Measurements from ENCODE around the gene DUSP22.

DUSP22 gene

DNA sequence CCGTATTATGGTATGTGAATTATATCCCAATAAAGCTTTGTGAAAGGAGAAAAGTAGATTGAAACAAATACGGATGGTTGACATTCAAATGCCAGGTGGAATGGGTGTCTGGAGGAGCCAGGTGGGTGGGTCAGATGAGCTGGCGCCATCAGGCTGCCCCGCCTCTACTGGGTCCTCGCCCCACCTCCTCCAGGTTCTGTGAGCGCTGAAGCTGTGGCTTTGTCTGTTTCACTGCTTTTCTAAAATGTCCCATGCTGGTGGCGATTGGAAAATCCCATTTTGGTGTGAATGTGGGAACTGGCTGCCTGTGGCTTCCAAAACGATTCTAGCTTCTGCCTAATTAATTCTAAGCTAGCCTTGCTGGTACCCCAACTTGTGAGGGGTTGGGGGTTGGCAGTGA is 16.5 kb downstream of the DUSP22 start:
- no peak for DNase-seq (ENCODE audit: low read depth in 4 of 4, low spot score in 1 of 4)

- no peak for DNase-seq (ENCODE audit: low read depth in 4 of 4, low spot score in 1 of 4)
Measured at GRCh38 chr6:309947-310346, 17.7 kb downstream of the DUSP22 start.

DNA sequence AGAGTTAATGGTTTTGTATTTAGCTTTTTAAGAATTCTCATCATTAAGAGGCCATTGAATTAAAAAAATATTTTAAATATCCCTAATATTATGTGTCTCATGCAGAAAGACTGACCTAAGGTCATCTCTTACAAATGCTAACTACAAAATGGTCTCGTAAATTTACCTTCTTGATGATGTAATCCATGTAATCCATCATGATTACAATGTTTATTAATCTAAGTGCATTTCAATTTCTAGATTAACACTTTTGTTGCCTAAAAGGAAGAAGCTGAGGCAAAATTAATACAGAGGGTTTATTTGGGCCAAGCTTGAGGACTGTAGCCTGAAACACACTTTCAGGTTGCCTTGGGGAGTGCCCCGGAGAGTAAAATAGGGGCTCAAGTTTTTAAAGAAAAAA is 18.4 kb downstream of the DUSP22 start:
- no peak for DNase-seq (ENCODE audit: low read depth in 4 of 4, low spot score in 1 of 4)

- no peak for DNase-seq (ENCODE audit: low read depth in 4 of 4, low spot score in 1 of 4)
Measured at GRCh38 chr6:311679-312220, 19.5 kb downstream of the DUSP22 start.

DNA sequence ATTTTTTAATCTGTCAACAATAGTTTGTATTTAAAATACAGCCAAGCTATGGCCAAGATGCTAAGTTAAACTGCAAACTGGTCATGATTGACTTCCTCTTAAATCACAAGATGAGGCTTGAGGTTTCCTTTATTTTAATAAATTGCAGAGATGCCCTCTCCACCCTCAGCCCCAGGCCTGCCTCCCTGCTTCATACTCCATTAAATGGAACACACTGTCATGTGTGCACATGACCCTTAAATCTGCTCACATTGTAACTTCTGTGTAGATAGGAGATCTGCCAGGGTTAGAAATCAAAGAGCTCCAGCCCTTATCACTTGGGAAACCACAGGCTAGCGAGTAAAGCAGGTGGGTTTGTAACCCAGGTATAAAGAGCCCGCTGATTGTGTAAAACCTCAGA is 20.8 kb downstream of the DUSP22 start:
- DNase-seq (ENCODE audit: low read depth in 4 of 4, low spot score in 1 of 4): no peak

DNA sequence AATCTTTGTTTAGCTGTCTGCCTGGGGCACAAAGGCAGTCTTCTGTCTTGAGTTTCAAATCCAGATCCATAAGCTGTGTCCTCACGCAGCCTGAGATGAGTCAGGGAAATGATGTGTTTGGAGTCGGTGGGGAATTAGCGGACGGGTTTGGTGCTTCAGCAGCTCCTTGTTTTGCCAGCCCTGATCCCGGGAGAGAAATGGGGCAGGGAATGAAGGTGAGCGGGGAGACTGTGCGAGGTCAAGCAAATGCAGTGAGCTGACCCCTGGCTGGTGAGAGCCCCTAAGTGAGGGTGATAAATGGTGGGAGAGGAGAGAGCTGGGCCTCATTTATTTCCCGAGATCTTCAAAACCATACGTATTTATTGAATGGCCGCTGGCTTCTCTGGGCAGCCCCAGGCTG is 21.6 kb downstream of the DUSP22 start:
- no peak for DNase-seq (ENCODE audit: low read depth in 4 of 4, low spot score in 1 of 4)

GRCh38 chr6:314377-314776 is 22.1 kb downstream of the DUSP22 start:
- no peak for DNase-seq (ENCODE audit: low read depth in 4 of 4, low spot score in 1 of 4)

DNA sequence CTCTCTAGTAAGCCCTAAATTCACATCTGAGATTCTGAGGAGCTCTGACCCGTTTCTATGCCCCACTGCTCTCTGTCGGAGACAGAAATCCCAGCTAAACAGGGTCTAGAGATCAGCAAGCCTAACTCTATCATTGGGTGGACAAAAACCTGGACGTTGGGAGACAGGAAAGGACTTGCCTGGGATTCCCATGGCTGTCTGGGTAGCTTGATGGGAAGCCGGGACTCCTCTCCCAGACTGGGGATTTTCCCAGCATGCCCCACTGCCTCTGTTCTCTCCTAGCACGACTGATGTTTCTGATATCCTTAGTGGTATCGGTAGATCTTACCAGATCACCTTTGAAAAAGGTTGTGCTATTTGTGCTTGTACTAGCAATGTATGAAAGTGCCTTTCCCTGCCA is 22.9 kb downstream of the DUSP22 start:
- DNase-seq (ENCODE audit: low read depth in 4 of 4, low spot score in 1 of 4): no peak

GRCh38 chr6:315921-316752 is 23.9 kb downstream of the DUSP22 start:
- DNase-seq (ENCODE audit: low read depth in 4 of 4, low spot score in 1 of 4): no peak

DNA sequence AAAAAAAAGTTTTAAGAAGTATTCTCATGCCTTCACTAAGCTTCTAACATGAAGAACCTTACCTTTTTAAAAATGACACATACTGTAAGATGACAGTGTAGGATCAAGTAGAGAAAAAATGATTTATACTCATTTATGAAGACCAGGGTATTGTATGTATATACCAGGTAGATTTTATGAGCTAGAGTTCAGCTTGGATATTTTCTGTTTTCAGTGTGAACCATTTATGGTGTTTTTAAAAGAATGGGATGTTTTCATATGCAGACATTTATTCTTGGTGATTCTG is 24.4 kb downstream of the DUSP22 start:
- no peak for DNase-seq (ENCODE audit: low read depth in 4 of 4, low spot score in 1 of 4)

DNA sequence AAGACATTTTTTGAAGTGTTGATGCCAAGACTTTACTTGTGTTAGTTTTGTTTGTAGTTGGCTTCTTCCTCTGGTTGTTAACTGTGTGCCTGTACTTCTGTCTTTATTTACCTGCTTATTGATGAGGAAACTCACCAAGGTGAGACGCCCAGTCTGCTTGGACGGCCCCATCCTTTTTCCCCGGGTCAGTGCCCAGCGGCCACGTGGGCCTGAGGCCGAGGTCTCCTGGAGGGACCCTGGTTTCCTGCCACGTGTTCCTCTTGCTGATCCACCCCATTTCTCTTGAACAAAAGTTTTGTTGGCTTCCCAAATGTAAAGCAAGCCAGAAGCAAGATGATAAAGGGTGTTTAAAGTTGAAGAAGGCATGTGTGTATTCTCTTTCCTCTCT is 24.8 kb downstream of the DUSP22 start:
- no peak for DNase-seq (ENCODE audit: low read depth in 4 of 4, low spot score in 1 of 4)

DNA sequence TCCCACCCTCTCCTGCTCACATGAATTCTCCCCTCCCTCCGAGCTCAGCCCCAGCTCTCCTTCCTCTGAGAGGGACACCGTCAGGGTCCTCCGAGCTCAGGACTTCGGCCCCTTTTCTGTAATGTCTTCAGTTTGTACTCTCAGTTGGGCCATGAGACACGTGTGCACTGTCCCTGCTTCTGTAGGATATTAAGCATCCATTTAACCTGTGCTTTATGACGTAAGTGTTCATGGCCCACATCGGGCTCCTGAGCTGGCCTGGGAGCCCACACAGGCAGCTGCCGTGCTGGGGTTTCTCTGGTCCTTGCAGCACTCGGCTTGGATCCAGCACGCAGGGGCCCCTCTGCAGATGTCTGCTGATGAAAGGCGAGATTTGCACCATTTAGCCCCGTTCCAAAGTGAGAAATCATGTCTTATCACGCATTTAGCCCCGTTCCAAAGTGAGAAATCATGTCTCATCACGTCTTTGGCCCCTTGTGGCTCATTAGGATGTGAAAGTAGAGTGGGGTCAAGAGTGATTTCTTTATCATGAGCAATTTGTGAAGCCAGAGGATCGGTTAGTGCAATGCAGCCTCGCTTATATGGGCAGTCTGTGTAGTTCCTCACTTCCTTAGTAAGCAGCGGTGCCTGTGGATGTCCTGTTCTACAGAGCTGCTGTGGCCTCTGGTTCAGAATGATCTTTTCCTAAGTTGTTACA is 25.3 kb downstream of the DUSP22 start:
- no peak for DNase-seq (ENCODE audit: low read depth in 4 of 4, low spot score in 1 of 4)

DNA sequence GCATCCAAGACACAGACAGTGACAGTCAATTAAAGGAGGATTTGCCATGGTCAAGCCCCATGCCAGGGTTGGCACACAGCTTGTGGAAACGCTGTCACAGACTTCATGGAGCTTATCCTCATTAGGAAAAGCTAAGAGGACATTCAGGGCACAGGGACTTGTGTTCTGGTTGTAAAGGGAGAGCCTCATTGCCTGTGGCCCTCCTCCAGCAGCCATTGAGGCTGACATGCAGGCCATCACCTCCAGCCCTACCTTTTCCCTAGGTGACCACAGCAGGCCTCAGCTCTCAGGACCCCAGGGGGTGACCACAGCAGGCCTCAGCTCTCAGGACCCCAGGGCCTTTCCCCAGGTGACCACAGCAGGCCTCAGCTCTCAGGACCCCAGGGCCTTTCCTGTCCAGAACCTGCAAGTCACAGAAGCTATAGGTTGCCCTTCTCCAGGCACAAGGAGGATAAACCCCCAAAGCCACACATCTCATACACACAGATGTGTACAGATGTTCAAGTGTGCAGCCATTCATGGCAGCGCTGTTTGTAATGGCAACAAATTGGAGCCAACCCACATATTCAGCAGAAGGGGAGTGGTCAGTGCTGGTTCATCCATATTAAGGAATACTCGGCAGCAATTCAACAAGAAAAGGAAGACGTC is 26.1 kb downstream of the DUSP22 start:
- no peak for DNase-seq (ENCODE audit: low read depth in 4 of 4, low spot score in 1 of 4)

GRCh38 chr6:319177-320131 is 27.2 kb downstream of the DUSP22 start:
- DNase-seq (ENCODE audit: low read depth in 4 of 4, low spot score in 1 of 4): no peak

DNA sequence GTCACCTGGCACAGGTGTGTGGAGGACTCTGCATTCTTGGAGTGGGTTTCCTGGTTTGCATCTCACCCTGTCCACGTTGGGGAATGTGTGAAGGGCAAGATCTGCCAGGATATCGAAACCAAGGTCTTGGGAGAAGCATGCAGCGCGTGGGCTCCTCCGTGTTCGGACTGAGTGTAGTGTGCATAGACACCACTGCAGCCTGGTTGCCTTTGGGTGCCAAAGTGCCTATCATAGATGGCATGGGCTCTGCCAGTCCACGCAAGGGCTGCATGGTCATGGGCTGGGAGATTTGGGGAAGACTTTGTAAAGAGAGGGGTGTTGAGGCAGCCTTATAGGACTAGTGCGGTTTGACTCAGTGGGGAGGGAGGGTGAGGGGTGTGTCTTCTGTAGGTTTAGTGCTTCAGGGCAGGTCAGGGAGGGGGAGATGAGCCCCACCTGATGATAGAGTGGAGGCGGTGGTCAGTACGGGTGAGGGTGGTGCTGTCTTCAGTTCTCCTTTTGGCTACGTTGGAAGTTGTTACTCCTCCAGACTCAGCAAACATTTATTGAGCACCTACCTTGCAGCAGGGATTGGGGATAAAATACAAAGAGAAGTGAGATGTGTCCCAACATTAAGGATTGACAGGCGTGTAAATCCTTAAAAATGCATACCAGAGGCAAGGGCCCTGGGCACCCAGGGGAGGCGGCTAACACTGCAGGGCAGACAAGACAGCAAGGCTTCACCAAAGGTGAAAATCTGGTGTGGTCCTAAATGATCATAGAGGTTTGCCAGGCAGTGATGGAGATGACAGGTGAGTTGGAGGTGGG is 28.3 kb downstream of the DUSP22 start:
- DNase-seq (ENCODE audit: low read depth in 4 of 4, low spot score in 1 of 4): no peak

DNA sequence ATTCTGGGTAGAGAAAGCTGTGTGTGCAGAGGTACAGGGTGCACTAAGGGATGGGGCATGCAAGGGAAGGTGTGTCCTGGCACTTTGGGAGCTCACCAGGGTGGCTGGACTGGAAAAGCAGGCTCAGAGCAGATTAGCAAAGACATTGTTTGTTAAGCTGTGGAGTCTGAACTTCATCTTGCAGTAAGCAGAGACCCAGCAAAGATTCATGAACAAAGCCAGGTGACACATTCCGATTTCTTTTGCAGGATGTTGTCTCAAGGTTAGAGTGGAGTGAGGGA is 28.8 kb downstream of the DUSP22 start:
- DNase-seq (ENCODE audit: low read depth in 4 of 4, low spot score in 1 of 4): no peak

- no peak for DNase-seq (ENCODE audit: low read depth in 4 of 4, low spot score in 1 of 4)
Measured at GRCh38 chr6:321536-322258, 29.4 kb downstream of the DUSP22 start.

- no peak for DNase-seq (ENCODE audit: low read depth in 4 of 4, low spot score in 1 of 4)
Measured at GRCh38 chr6:322259-322930, 30.1 kb downstream of the DUSP22 start.
